GM12872 (cell line): Measurements from ENCODE around the gene DHX34.

Experiments used
- CTCF ChIP-seq: IDR thresholded peaks from 3 replicates; pipeline ENCODE4 v1.5.1; 2011; ENCODE audit warnings: low read depth, mild to moderate bottlenecking, low read length, moderate library complexity; ENCODE audit not compliant: insufficient read depth

DHX34 gene

GRCh38 chr19:47380559-47380958 lies 31.4 kb downstream of the DHX34 start:
- no peak for TF ChIP-seq CTCF

DNA sequence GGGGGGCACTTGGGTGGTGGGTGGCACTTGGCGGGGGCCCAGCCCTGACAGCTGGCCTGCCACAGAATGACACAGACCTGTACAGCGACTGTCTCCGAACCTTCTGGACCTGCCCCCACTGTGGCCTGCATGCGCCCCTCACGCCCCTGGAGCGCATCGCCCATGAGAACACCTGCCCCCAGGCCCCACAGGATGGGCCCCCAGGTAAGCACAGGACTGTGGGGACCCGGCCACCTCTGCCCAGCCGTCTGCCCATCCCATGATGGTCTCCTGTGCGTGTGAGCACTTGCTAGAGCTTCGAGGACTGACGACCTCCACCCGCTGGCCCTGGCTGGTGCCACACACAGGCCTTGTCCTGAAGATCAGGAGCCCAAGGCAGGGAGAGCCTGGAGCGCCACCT lies 32.0 kb downstream of the DHX34 start:
- TF ChIP-seq CTCF = no peak

- TF ChIP-seq CTCF = no peak
Observed at GRCh38 chr19:47381653-47382279, 32.7 kb downstream of the DHX34 start.

GRCh38 chr19:47389150-47389556 lies 40.0 kb downstream of the DHX34 start:
- TF ChIP-seq CTCF = no peak

DNA sequence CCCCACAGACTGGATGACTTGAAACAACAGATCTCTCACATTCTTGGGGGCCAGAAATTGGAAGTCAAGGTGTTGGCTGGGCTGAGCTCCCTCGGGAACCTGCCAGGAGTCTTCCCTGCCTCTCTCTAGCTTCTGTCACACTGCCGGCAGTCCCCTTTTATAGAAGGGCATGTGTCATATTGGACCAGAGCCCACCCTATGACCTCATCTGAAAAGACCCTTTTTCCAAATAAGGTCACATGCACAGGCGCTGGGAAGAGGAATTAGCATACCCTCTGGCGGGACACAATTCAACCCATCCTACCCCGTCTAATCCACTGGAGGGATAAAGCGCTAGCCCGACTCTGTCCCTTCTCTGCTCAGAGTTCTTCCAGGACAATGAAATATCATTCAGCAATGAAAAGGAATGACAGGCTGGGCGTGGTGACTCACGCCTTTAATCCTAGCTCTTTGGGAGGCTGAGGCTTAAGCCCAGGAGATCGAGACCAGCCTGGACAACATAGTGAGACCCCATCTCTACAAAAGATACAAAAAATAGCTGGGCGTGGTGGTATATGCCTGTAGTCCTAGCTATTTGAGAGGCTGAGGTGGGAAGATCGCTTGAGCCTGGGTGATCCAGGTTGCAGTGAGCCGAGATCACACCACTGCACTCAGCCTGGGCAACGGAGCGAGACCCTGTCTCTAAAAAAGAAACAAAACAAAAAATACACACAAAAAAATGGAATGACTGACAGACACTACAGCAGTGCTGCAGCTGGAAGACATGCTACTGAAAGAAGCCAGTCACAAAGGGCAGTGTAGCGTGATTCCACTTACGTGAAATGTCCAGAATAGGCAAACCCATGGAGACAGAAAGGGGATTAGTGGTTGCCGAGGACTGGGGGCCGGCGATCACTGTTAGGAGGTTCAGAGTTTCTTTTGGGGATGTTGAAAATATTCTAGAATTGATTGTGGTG lies 41.7 kb downstream of the DHX34 start:
- TF ChIP-seq CTCF = no peak

- peak; percentile 92 for TF ChIP-seq CTCF
Observed at GRCh38 chr19:47391510-47392223, 42.6 kb downstream of the DHX34 start.
